GM18526 (cell line): Measurements from ENCODE around the gene EPS15.

Experiments used
- POLR2A ChIP-seq: IDR thresholded peaks from 3 replicates; pipeline ENCODE4 v1.6.1; 2011; ENCODE audit not compliant: insufficient read length; ENCODE audit errors: extremely low read depth

The EPS15 gene

GRCh38 chr1:51324251-51325010, 194.6 kb downstream of the EPS15 start:
- TF ChIP-seq POLR2A: no peak

- TF ChIP-seq POLR2A: no peak
These were observed 195.3 kb downstream of the EPS15 start for GRCh38 chr1:51323778-51324177.

- no peak for TF ChIP-seq POLR2A
These were observed 196.5 kb downstream of the EPS15 start for GRCh38 chr1:51322417-51323101.

- TF ChIP-seq POLR2A: no peak
These were observed 197.2 kb downstream of the EPS15 start for GRCh38 chr1:51321924-51322280.

- TF ChIP-seq POLR2A: no peak
These were observed 197.8 kb downstream of the EPS15 start for GRCh38 chr1:51320967-51321923.

GRCh38 chr1:51317798-51318197, 201.3 kb downstream of the EPS15 start:
- no peak for TF ChIP-seq POLR2A

GRCh38 chr1:51316846-51317120, 202.3 kb downstream of the EPS15 start:
- TF ChIP-seq POLR2A: no peak

- TF ChIP-seq POLR2A: no peak
These were observed 202.8 kb downstream of the EPS15 start for GRCh38 chr1:51316113-51316845.

- TF ChIP-seq POLR2A: no peak
These were observed 204.1 kb downstream of the EPS15 start for GRCh38 chr1:51314974-51315373.

GRCh38 chr1:51313961-51314777, 204.9 kb downstream of the EPS15 start:
- no peak for TF ChIP-seq POLR2A

- TF ChIP-seq POLR2A: no peak
These were observed 205.7 kb downstream of the EPS15 start for GRCh38 chr1:51313268-51313852.

GRCh38 chr1:51312718-51313117, 206.3 kb downstream of the EPS15 start:
- TF ChIP-seq POLR2A: no peak

- TF ChIP-seq POLR2A: no peak
These were observed 207.2 kb downstream of the EPS15 start for GRCh38 chr1:51311826-51312225.
